ENCODE results near the gene GAS2L2. TPM values are rescaled to one million over a fixed set of nuclear protein-coding genes. Genes with fewer than 3 reads are reported as not detected.
A peak's percentile ranks its signal among the peaks of the same experiment; 100 is the strongest.

The GAS2L2 gene
- total RNA-seq, 1 experiment from 2014 or later, result 0.15 TPM

DNA sequence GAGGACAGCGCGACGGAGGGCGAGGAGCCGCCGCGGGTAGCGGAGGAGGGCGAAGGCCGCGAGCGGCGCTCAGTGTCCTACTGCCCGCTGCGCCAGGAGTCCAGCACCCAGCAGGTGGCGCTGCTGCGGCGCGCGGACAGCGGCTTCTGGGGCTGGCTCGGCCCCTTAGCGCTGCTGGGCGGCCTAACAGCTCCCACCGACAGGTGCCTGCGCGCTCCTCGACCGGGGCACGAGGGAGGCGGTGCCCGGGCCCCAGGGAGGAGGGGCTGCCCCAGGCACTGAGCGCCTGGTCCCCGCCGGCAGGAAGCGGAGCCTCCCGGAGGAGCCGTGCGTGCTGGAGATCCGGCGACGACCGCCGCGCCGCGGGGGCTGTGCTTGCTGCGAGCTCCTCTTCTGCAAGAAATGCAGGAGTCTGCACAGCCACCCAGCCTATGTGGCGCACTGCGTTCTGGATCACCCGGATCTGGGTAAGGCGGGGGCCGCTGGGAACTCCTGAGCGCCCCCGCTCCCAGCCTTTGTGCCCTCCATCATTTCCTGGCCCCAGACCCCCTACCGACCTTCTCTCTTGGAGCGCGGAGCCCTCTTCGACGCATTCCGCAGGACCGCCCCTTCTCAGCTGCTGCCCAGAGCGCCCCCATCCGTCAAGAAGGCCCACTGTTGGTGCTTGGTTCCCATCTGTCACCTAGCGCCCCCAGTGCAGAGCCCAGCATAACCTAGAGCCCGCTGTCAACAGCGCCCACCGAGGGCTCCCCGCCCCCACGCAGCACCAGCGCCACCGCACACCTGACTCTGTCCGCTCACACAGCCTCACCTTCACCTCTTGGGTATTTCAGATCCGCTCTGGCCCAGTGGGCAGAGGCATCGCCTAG lies 11.3 kb upstream of the GAS2L2 start (continued):
- TF ChIP-seq CBFB (CRISPR knock-in tag; IDR thresholded peaks at IDR 0.05; ENCODE audit: low read depth) (no peak), GTF2I (CRISPR knock-in tag; conservative IDR thresholded peaks at IDR 0.05) (no peak), PRRX2 (CRISPR knock-in tag; IDR thresholded peaks at IDR 0.05) (no peak), EMX1 (CRISPR knock-in tag; IDR thresholded peaks at IDR 0.05) (no peak), GRHL2 (CRISPR knock-in tag; IDR thresholded peaks at IDR 0.05; ENCODE audit: insufficient replicate concordance, severe bottlenecking) (no peak), FOXJ3 (CRISPR knock-in tag; IDR thresholded peaks at IDR 0.05; ENCODE audit: borderline replicate concordance) (no peak), NR3C1 (CRISPR knock-in tag; conservative IDR thresholded peaks at IDR 0.05; ENCODE audit: low read depth) (no peak), ZNF121 (CRISPR knock-in tag; IDR thresholded peaks at IDR 0.05) (no peak)
- TF ChIP-seq, protein P1, sequence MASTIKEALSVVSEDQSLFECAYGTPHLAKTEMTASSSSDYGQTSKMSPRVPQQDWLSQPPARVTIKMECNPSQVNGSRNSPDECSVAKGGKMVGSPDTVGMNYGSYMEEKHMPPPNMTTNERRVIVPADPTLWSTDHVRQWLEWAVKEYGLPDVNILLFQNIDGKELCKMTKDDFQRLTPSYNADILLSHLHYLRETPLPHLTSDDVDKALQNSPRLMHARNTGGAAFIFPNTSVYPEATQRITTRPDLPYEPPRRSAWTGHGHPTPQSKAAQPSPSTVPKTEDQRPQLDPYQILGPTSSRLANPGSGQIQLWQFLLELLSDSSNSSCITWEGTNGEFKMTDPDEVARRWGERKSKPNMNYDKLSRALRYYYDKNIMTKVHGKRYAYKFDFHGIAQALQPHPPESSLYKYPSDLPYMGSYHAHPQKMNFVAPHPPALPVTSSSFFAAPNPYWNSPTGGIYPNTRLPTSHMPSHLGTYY (CRISPR knock-in tag; IDR thresholded peaks at IDR 0.05), result no peak; the same call in 1 of the 2 replicates
- TF ChIP-seq, protein P2, sequence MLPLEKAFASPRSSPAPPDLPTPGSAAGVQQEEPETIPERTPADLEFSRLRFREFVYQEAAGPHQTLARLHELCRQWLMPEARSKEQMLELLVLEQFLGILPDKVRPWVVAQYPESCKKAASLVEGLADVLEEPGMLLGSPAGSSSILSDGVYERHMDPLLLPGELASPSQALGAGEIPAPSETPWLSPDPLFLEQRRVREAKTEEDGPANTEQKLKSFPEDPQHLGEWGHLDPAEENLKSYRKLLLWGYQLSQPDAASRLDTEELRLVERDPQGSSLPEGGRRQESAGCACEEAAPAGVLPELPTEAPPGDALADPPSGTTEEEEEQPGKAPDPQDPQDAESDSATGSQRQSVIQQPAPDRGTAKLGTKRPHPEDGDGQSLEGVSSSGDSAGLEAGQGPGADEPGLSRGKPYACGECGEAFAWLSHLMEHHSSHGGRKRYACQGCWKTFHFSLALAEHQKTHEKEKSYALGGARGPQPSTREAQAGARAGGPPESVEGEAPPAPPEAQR (CRISPR knock-in tag; IDR thresholded peaks at IDR 0.05), result no peak
- TF ChIP-seq, protein P3, sequence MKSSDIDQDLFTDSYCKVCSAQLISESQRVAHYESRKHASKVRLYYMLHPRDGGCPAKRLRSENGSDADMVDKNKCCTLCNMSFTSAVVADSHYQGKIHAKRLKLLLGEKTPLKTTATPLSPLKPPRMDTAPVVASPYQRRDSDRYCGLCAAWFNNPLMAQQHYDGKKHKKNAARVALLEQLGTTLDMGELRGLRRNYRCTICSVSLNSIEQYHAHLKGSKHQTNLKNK (CRISPR knock-in tag; IDR thresholded peaks at IDR 0.05), result no peak
- TF ChIP-seq, protein P4, sequence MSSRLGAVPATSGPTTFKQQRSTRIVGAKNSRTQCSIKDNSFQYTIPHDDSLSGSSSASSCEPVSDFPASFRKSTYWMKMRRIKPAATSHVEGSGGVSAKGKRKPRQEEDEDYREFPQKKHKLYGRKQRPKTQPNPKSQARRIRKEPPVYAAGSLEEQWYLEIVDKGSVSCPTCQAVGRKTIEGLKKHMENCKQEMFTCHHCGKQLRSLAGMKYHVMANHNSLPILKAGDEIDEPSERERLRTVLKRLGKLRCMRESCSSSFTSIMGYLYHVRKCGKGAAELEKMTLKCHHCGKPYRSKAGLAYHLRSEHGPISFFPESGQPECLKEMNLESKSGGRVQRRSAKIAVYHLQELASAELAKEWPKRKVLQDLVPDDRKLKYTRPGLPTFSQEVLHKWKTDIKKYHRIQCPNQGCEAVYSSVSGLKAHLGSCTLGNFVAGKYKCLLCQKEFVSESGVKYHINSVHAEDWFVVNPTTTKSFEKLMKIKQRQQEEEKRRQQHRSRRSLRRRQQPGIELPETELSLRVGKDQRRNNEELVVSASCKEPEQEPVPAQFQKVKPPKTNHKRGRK (CRISPR knock-in tag; IDR thresholded peaks at IDR 0.05; ENCODE audit: borderline replicate concordance), result no peak
- TF ChIP-seq, protein P5, sequence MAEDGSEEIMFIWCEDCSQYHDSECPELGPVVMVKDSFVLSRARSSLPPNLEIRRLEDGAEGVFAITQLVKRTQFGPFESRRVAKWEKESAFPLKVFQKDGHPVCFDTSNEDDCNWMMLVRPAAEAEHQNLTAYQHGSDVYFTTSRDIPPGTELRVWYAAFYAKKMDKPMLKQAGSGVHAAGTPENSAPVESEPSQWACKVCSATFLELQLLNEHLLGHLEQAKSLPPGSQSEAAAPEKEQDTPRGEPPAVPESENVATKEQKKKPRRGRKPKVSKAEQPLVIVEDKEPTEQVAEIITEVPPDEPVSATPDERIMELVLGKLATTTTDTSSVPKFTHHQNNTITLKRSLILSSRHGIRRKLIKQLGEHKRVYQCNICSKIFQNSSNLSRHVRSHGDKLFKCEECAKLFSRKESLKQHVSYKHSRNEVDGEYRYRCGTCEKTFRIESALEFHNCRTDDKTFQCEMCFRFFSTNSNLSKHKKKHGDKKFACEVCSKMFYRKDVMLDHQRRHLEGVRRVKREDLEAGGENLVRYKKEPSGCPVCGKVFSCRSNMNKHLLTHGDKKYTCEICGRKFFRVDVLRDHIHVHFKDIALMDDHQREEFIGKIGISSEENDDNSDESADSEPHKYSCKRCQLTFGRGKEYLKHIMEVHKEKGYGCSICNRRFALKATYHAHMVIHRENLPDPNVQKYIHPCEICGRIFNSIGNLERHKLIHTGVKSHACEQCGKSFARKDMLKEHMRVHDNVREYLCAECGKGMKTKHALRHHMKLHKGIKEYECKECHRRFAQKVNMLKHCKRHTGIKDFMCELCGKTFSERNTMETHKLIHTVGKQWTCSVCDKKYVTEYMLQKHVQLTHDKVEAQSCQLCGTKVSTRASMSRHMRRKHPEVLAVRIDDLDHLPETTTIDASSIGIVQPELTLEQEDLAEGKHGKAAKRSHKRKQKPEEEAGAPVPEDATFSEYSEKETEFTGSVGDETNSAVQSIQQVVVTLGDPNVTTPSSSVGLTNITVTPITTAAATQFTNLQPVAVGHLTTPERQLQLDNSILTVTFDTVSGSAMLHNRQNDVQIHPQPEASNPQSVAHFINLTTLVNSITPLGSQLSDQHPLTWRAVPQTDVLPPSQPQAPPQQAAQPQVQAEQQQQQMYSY (CRISPR knock-in tag; IDR thresholded peaks at IDR 0.05), result no peak
- TF ChIP-seq, protein P6, sequence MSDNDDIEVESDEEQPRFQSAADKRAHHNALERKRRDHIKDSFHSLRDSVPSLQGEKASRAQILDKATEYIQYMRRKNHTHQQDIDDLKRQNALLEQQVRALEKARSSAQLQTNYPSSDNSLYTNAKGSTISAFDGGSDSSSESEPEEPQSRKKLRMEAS (CRISPR knock-in tag; IDR thresholded peaks at IDR 0.05), result peak; percentile 97
- TF ChIP-seq, protein P7, sequence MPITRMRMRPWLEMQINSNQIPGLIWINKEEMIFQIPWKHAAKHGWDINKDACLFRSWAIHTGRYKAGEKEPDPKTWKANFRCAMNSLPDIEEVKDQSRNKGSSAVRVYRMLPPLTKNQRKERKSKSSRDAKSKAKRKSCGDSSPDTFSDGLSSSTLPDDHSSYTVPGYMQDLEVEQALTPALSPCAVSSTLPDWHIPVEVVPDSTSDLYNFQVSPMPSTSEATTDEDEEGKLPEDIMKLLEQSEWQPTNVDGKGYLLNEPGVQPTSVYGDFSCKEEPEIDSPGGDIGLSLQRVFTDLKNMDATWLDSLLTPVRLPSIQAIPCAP (CRISPR knock-in tag; IDR thresholded peaks at IDR 0.05), result no peak
- TF ChIP-seq, protein P8, sequence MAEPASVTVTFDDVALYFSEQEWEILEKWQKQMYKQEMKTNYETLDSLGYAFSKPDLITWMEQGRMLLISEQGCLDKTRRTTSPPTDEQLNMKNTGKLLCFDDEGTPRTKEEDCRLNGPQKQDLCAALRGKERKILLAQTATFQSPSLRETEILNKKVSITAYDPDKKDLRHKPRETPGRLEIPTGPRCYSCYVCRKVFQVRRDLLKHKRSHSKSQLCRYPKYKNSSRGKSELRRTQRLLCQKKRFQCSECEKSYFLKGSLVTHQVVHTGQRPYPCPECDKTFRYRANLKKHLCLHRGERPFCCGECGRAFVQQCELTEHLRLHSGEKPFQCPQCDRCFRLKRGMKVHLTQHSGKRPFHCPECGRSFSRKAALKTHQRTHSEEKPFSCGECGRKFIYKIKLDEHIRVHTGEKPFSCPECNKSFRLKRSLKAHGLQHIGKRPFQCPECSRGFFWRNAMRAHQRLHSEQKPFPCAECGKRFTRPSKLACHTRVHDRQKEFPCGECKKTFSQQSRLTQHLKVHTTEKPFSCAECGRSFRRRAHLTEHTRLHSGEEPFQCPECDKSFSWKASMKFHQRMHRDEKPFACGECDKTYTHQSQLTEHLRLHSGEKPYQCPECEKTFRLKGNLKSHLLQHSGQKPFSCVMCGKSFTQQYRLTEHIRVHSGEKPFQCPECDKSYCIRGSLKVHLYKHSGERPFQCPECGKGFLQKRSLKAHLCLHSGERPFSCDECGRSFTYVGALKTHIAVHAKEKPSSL (CRISPR knock-in tag; conservative IDR thresholded peaks at IDR 0.05), result no peak
- TF ChIP-seq, protein P9, sequence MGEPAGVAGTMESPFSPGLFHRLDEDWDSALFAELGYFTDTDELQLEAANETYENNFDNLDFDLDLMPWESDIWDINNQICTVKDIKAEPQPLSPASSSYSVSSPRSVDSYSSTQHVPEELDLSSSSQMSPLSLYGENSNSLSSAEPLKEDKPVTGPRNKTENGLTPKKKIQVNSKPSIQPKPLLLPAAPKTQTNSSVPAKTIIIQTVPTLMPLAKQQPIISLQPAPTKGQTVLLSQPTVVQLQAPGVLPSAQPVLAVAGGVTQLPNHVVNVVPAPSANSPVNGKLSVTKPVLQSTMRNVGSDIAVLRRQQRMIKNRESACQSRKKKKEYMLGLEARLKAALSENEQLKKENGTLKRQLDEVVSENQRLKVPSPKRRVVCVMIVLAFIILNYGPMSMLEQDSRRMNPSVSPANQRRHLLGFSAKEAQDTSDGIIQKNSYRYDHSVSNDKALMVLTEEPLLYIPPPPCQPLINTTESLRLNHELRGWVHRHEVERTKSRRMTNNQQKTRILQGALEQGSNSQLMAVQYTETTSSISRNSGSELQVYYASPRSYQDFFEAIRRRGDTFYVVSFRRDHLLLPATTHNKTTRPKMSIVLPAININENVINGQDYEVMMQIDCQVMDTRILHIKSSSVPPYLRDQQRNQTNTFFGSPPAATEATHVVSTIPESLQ (CRISPR knock-in tag; IDR thresholded peaks at IDR 0.05), result no peak
- TF ChIP-seq, protein P10, sequence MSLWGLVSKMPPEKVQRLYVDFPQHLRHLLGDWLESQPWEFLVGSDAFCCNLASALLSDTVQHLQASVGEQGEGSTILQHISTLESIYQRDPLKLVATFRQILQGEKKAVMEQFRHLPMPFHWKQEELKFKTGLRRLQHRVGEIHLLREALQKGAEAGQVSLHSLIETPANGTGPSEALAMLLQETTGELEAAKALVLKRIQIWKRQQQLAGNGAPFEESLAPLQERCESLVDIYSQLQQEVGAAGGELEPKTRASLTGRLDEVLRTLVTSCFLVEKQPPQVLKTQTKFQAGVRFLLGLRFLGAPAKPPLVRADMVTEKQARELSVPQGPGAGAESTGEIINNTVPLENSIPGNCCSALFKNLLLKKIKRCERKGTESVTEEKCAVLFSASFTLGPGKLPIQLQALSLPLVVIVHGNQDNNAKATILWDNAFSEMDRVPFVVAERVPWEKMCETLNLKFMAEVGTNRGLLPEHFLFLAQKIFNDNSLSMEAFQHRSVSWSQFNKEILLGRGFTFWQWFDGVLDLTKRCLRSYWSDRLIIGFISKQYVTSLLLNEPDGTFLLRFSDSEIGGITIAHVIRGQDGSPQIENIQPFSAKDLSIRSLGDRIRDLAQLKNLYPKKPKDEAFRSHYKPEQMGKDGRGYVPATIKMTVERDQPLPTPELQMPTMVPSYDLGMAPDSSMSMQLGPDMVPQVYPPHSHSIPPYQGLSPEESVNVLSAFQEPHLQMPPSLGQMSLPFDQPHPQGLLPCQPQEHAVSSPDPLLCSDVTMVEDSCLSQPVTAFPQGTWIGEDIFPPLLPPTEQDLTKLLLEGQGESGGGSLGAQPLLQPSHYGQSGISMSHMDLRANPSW (CRISPR knock-in tag; conservative IDR thresholded peaks at IDR 0.05; ENCODE audit: low read depth), result no peak
- TF ChIP-seq, protein P11, sequence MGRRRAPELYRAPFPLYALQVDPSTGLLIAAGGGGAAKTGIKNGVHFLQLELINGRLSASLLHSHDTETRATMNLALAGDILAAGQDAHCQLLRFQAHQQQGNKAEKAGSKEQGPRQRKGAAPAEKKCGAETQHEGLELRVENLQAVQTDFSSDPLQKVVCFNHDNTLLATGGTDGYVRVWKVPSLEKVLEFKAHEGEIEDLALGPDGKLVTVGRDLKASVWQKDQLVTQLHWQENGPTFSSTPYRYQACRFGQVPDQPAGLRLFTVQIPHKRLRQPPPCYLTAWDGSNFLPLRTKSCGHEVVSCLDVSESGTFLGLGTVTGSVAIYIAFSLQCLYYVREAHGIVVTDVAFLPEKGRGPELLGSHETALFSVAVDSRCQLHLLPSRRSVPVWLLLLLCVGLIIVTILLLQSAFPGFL (CRISPR knock-in tag; IDR thresholded peaks at IDR 0.05; ENCODE audit: borderline replicate concordance), result no peak
